SKM-1 treated with dmso at 0.1 percent for 144 hours (cell line): ENCODE results near the gene ACBD5.
"Not testable (repeated sequence)": the region's sequence is repeated elsewhere in the genome, so short reads cannot be mapped to it uniquely, and the experiment has no call there.

Experiments
- DNase-seq: peaks from one replicate; lab custom pipeline; 2025; ENCODE audit not compliant: unreplicated experiment; lab: John Stamatoyannopoulos, UW

The ACBD5 gene

DNA sequence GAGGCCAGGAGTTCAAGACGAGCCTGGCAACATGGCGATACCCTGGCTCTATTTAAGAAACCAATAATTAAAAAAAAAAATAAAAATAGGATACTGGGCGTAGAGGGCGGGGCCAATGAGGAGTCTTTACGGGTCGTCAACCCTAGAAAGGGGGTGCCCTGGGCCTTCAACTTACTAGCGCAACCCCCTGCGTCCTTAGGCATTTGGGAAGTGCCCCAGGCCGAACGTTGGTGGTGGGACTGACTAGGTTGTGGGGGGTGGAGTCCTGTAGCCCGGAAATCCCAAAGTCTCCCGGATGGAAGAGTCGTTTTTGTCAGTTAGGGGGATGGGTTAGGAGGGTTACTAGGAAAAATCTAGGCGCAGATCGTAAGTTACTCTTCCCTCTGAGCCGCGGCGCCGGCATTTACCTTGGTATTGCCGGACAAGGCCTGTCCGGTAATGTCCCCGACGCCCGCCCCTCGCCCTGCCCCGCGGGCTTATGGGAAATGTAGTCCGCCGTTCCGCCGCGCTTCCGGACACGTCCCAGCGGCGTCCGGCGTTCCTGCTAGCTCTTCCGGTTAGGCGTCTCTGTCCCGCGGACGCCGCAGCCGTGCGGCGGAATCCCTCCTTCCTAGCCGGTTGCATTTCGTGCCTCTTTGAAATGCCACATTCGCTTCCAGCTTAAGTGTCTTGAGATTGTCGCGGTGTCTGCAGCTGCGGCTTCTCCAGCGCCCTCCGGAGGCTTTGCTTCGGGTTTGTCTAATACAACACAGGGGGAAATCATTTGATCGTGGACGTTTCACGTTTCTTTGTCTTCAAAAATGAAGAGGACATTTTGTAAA is 1.3 kb upstream of the ACBD5 start:
- DNase-seq, result peak; percentile 80

DNA sequence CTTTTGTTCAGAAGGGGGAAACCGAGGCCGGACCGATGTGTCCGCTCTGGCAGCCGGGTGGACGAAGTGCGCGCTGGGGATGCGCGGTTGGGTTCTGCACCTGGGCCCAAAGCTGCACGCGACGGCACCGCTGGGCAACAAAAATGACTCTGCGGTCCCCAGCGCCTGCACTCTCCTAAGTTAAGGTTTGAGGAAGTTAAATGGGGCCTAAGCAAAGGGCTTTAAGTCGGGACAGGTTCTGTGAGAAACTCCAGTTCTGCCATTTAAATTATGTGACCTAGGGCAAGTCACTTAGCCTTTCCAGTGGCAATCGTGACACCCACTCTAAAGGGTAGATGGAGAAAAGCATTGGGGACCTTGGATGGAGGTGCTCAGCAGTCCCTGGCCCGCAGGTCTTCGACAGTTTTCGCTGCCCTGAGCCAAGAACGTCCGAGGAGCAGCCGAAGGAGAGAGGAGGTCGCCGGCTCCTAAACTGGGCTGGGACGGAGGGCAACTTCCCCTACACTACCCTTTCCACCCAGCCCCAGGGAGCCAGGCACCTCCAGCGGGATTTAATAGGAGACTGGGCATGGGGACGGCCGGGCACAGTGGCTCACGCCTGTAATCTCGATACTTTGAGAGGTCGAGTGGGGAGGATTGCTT is 534 bp upstream of the ACBD5 start:
- no peak for DNase-seq

DNA sequence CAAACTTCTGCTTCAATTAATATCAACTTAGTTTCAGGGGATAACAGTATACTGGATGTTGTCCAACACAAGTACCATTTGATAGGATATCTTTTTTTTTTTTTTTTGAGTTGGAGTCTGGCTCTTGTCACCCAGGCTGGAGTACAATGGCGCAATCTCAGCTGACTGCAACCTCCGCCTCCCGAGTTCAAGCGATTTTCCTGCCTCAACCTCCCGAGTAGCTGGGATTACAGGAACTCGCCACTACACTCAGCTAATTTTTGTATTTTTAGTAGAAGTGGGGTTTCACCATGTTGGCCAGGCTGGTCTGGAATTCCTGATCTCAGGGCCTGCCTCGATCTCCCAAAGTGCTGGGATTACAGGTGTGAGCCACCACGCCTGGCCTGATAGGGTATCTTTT is 3.1 kb downstream of the ACBD5 start:
- DNase-seq, result not testable (repeated sequence)

- not testable (repeated sequence) for DNase-seq
Measured at GRCh38 chr10:27236589-27237128, 3.9 kb downstream of the ACBD5 start.

GRCh38 chr10:27235706-27236105 is 4.9 kb downstream of the ACBD5 start:
- DNase-seq, result no peak

DNA sequence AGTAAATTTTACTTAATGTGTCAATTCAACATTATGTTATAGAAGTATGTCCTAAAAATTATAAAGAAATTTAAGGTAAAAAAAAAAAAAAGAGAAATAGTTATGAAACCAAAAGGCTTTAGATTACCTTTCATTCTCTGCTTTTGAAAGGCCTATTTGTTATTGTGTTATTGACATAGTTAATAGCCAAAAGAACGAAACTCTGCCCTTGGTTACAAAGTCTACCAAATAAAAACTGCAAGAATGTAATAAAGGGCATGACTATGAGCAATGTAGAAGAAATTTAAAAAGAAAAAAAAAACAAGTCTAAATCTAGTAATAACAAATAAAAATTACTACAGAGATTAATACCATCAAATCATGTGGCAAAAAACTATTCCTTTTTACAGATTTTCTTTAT is 10.6 kb downstream of the ACBD5 start:
- no peak for DNase-seq

DNA sequence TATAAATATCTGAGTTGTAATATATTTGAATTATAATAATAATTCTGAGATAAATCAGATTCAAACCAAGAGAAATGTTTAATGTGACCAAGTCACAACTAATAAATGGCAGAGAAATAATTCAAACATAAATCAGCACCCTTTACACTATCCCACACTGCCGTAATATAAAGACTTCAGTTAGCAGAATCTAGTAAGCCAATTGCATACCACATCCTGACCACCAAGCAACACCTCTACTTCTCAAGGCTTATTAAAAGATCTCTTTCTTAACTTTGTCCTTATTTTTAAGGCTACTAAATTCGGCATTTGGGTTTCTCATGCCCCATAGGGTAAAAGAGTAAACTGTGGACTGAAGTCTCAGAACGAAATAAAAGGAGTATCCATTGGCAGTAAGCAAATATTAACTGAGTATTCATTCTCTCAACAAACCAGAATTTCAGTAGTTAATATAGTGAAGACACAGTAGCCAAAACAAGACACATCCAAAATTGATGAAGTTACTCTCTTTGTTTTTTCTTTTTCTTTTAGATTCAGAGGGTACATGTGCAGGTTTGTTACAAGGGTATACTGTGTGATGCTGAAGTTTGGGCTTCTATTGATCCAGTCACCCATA is 14.8 kb downstream of the ACBD5 start:
- no peak for DNase-seq

GRCh38 chr10:27225011-27225590 is 15.5 kb downstream of the ACBD5 start:
- no peak for DNase-seq

- peak; percentile 0 for DNase-seq
Measured at GRCh38 chr10:27223964-27224363, 16.6 kb downstream of the ACBD5 start.

GRCh38 chr10:27207350-27207749 is 33.2 kb downstream of the ACBD5 start:
- DNase-seq, result no peak

- no peak for DNase-seq
Measured at GRCh38 chr10:27203806-27204205, 36.8 kb downstream of the ACBD5 start.

- no peak for DNase-seq
Measured at GRCh38 chr10:27197980-27198620, 42.5 kb downstream of the ACBD5 start.

- DNase-seq, result no peak
Measured at GRCh38 chr10:27192284-27192683, 48.3 kb downstream of the ACBD5 start.

- no peak for DNase-seq
Measured at GRCh38 chr10:27190508-27190907, 50.1 kb downstream of the ACBD5 start.

DNA sequence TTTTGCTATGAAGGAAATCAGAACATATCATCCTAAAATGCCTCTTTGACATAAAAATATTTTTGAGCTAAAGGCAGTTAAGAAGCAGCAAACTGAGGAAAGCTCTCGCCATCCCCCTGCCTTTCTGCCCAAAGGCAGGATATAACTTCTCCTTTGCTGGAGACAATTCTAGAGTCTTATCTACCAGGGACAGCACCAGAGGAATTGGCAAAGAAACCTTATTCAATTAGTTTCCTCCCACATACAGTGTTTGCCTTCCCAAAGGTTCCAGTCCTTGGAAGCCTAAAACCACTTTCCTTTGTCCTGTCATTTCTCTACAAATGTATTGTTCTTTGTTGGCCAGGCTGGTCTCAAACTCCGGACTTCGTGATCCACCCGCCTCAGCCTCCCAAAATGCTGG is 51.7 kb downstream of the ACBD5 start:
- DNase-seq, result no peak

DNA sequence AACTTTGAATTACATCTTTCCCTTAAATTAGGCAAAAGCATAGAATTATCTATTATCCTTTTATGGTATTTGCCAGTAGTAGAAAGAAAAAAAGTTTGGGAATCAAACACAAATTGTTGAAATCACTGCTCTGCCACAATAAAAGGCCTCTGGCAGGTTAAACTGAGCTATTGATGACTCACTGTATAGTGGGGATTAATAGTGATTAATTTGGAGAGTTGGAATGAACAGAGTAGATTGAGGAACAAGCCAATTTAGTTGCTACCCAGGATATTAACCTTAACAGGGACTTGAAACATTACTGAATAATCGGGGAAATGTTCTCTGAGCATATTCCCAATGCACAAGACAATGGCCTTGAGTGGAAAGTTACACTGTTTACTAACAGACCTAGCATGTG is 52.3 kb downstream of the ACBD5 start:
- no peak for DNase-seq

DNA sequence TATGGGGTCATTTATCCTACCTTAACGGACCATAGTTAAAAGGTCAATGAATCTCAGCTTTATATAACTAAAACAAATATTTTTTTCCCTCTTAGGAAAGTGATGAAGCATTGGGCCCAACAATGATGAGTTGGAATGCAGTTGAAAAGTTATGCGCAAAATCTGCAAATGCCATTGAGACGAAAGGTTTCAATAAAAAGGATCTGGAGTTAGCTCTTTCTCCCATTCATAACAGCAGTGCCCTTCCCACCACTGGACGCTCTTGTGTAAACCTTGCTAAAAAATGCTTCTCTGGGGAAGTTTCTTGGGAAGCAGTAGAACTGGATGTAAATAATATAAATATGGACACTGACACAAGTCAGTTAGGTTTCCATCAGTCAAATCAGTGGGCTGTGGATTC is 70.7 kb downstream of the ACBD5 start:
- DNase-seq, result no peak

GRCh38 chr10:27158421-27158820 is 82.2 kb downstream of the ACBD5 start:
- no peak for DNase-seq

- DNase-seq, result no peak
Measured at GRCh38 chr10:27157150-27157549, 83.4 kb downstream of the ACBD5 start.

DNA sequence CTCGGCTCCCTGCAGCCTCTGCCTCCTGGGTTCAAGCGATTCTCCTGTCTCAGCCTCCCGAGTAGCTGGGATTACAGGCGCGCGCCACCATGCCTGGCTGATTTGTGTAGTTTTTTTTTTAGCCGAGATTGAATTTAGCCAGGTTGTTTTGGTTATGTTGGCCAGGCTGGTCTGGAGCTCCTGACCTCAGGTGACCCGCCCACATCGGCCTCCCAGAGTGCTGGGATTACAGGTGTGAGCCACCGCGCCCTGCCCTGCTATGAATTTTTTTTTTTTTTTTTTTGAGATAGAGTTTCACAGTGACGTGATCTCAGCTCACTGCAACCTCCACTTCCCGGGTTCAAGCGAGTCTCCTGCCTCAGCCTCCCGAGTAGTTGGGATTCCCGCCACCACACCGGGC is 84.0 kb downstream of the ACBD5 start:
- not testable (repeated sequence) for DNase-seq
